Thyroid gland (tissue), 4 donors: ENCODE data around the gene MYO9B.
A peak's percentile ranks its signal among the peaks of the same experiment; 100 is the strongest.

Experiments
- CTCF ChIP-seq, 6 experiments: fragments of 200-600 bp in 3 of 6; fragments of 450-650 bp in 3 of 6; sonication (generic) in 3 of 6; IDR thresholded peaks; one replicate each; pipeline ENCODE4 v1.5.1; 2016 to 2019; ENCODE audit warnings: antibody characterized with exemption in 6 of 6, mild to moderate bottlenecking in 2 of 6, inconsistent platforms in 1 of 6, moderate library complexity in 1 of 6
- POLR2A ChIP-seq, 2 donors: fragments of 450-650 bp; IDR thresholded peaks; one replicate each; pipeline ENCODE4 v1.6.1; 2017; ENCODE audit warnings: antibody characterized with exemption in 2 of 2, mild to moderate bottlenecking in 2 of 2, moderate library complexity in 1 of 2

GRCh38 chr19:17235300-17235970 is 159.9 kb downstream of the MYO9B start:
- TF ChIP-seq CTCF (IDR thresholded peaks at IDR 0.05) (peak in 3 of 6 experiments; percentile 49 to 72 (median 51)), POLR2A (IDR thresholded peaks at IDR 0.05) (peak in 1 of 2 donors; percentile 8)
